Effector memory CD8-positive, alpha-beta T cell (primary cell): Measurements from ENCODE around the gene KIF11.

Source experiments
- ATAC-seq: fragments of 150-1000 bp; cut with Tn5 transposase; replicated peaks from 2 replicates; pipeline ENCODE4 v1.10.0; 2021; ENCODE audit warnings: mild to moderate bottlenecking, moderate library complexity
- DNase-seq, 3 experiments: peaks; one replicate each; pipeline ENCODE4 v3.0.0; 2021
- H3K27ac Mint-ChIP-seq, 2 donors: one replicate each; pipeline ENCODE4 v1.8.0; 2022; ENCODE audit warnings: mild to moderate bottlenecking in 2 of 2, mixed read lengths in 2 of 2, moderate library complexity in 2 of 2
- H3K27me3 Mint-ChIP-seq, 2 donors: one replicate each; pipeline ENCODE4 v1.8.0; 2022; ENCODE audit warnings: mixed read lengths in 2 of 2
- H3K36me3 Mint-ChIP-seq: one replicate; pipeline ENCODE4 v1.8.0; 2022; ENCODE audit warnings: mild to moderate bottlenecking, moderate library complexity, mixed read lengths; ENCODE audit not compliant: insufficient read depth
- H3K4me1 Mint-ChIP-seq, 2 donors: one replicate each; pipeline ENCODE4 v1.8.0; 2022; ENCODE audit warnings: low read depth in 2 of 2, mixed read lengths in 2 of 2
- H3K4me3 Mint-ChIP-seq, 2 donors: one replicate each; pipeline ENCODE4 v1.8.0; 2022; ENCODE audit warnings: mild to moderate bottlenecking in 2 of 2, mixed read lengths in 2 of 2, moderate library complexity in 2 of 2
- H3K9me3 Mint-ChIP-seq, 2 donors: one replicate each; pipeline ENCODE4 v1.8.0; 2022; ENCODE audit warnings: mixed read lengths in 2 of 2

The KIF11 gene

DNA sequence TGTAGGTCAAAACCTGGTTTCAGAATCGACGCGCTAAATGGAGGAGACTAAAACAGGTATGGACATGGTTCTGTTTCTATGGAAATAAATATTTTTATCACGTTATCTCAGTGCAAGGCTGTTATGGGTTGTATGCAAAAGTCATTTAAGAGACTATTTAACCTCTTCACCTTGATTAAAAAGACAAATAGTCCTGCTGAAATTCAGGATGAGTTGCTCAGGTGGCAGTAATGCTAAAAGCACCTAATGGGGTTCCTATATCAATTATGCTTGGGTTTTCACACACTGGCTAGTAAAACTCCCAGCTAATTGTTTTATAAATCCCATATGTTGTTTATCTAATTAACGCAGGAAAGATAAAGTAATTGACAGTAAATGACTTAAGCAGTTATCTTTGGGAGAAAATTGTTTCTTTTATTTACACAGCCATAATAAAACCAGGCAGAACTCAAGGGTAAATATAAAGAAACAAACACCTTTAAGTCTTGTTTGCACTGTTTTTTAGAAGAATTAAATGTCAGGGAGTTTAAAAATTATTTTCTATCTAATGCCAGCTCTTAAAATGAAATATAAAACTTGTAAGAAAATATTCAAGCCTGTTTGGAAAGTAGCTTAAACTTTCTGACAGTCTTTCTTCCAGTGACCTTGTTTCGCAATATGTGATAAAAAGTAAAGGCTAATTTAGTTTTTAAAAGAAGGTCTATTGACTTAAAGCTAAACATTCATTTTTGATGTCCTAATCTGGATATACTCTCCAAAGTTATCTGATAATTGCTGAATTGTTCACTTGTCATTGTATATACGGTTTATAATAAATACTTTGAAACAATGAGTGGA, 100.0 kb downstream of the KIF11 start:
- Mint-ChIP-seq H3K36me3 (peaks cover 10% of the 10 kb centered on the region), H3K4me3 (peak overlapping the region; percentile 61 to 72), H3K4me1 (peaks cover 17 to 21% of the 10 kb centered on the region in 2 donors), H3K9me3 (peaks cover 0 to 8% of the 10 kb centered on the region in 2 donors), H3K27me3 (peaks cover 39 to 52% of the 10 kb centered on the region in 2 donors), H3K27ac (no peak overlapping the region)
- ATAC-seq (no peak), DNase-seq (no peak)

DNA sequence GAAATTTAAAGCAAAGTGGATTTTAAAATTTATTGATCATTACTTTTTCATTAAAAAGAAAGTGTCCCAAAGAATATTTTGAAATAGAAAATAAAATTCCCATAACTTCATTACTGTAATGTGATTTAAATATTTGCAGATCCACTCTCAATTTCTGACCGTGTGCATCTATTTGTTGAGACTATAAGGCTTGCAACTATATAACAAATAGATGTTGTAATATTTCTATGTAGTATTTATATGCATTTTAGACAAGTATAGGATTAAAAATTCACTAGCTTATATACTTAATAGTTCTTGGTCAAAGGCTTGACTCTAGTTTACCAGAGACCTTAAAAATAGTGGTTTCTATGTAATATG, 100.6 kb downstream of the KIF11 start:
- Mint-ChIP-seq H3K36me3 (peaks cover 10% of the 10 kb centered on the region), H3K9me3 (peaks cover 0 to 8% of the 10 kb centered on the region in 2 donors), H3K4me1 (peaks cover 21 to 24% of the 10 kb centered on the region in 2 donors), H3K27ac (no peak overlapping the region), H3K4me3 (no peak overlapping the region), H3K27me3 (peaks cover 42 to 52% of the 10 kb centered on the region in 2 donors)
- ATAC-seq (no peak), DNase-seq (no peak)

DNA sequence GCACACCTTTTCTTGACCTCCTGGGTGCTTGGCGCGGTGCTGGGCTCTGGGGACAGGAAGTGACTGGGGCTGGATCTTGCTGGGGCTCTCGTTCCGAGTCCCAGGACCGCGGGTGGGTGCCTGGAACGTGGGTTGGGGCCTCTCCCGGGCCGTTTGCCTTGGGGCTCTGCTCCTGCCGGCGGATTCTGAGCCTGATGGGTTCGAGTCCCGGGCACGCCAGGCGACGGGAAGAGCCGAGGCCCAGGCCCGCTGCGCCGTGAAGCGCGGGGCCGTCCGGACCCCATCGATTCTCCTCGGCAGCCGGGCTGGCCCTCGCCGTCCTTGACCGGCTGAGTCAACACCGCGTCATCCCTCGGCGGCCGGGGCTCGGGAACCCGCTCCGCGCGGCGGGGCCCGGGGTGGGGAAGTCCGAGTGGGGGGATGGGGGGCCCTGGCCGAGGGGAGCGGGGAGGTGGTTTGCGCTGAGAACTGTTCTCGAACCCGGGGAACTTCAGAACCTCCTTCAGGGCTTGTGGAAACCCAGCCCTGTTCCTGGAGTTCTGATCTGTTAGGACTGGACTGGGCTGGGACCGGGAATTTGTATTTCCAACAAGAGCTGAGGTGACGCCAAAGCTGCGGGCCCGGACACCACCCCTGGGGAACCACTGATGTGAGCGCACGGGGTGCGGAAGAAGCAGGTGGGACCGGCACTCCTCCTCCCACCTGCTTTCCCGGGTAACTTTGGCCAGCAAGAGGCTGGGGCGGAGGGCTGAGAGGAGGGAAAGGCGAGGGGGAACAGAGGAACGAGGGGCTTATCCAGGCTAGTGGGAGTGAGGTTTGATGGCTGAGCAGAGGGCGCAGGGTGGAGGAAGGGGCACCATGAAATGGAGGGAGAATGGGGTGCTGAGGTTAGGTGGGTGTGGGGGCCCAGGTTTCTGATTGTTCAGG, 103.0 kb downstream of the KIF11 start:
- H3K4me3 Mint-ChIP-seq: no peak overlapping the region

DNA sequence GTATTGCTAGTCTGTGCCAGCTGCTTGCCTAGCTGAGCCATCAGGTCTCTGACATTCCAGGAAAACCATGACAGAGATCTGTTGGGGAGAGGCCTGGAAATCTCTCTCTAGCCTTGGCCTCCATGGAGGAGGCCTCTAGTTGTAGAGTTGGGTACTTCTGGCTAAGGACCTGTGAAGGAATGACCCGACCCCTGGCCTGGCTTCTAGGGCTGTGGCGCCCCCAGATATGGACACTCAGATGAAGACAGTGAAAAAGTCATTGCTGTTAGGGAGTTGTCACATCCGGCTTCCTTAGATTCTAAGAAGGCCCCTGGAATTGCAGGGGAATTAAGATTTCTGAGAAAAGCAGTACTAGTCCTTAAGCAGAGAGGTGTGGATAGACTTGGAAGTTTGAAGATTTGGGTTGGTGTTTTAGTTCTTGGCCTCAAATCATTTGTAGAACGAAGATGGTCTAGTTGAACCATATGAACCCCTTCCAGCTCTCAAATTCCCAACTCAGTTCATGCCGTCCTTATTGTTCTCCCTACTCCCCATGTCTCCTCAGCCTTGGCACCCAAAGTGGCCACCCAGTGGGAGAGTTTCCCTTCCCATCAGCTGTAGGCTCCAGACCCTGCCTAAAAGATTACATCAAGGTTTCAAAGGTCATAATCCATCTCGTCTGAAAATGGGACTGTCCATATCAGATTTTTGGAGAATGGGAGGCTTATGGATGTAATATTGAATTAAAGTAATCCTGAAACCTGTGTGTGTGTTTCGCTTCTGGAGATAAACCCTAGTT, 103.9 kb downstream of the KIF11 start:
- peaks cover 18 to 23% of the 10 kb centered on the region in 2 donors for H3K4me1 Mint-ChIP-seq
- H3K27me3 Mint-ChIP-seq: peaks cover 61 to 67% of the 10 kb centered on the region in 2 donors
- ATAC-seq: no peak
- peaks cover 4% of the 10 kb centered on the region for H3K36me3 Mint-ChIP-seq
- no peak for DNase-seq
- peaks cover 0 to 5% of the 10 kb centered on the region in 2 donors for H3K9me3 Mint-ChIP-seq
- no peak overlapping the region for H3K4me3 Mint-ChIP-seq
- no peak overlapping the region for H3K27ac Mint-ChIP-seq

More for the DNA sequence above, 103.0 kb downstream of the KIF11 start:
- Mint-ChIP-seq H3K9me3 (peaks cover 0 to 8% of the 10 kb centered on the region in 2 donors), H3K36me3 (peaks cover 5% of the 10 kb centered on the region), H3K27me3 (peaks cover 59 to 67% of the 10 kb centered on the region in 2 donors), H3K4me1 (peaks cover 26 to 29% of the 10 kb centered on the region in 2 donors), H3K27ac (no peak overlapping the region)
- DNase-seq (no peak), ATAC-seq (no peak)

DNA sequence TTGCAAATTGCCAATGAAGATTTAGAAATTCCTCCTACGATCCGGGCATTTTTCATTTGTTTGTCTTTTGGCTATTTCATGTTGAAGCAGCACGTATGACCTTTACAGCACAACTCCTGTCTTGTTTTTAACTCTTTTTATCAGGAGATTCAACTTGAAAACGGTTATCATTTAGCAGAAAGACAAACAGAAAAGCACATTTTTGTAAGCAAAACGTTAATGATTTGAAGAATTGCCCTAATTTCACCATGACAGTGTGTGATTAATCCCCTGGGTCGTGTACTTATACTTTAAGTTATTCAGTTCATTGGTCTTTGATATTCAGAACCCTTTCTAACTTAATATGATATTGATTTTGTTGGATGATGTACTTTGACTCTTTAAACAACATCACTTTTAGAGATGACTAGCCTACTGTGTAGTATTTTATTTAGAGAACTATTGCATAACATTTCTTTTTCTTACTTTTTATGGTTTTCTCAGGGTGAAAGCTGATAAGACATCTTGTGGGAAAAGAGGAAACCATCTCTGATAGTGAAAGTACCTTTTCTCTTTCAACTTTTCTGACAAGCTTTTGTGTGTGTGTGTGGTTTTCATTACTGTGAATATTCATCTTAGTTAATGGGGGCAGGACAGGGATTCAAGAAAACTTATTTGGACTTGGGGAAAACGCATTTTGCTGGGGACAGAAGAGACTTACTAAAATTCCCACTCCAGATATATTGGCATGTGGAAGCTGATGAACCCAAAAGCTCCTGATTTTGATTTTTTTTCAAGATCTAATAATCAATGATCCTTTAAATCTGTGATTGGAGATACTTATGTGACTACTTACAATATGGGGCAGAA, 105.0 kb downstream of the KIF11 start:
- H3K4me3 Mint-ChIP-seq: peak overlapping the region; percentile 3 to 26
- H3K4me1 Mint-ChIP-seq: peaks cover 14 to 18% of the 10 kb centered on the region in 2 donors
- no peaks in the 10 kb centered on the region for H3K9me3 Mint-ChIP-seq
- DNase-seq: no peak
- peaks cover 58 to 59% of the 10 kb centered on the region in 2 donors for H3K27me3 Mint-ChIP-seq
- peak; percentile 58 for ATAC-seq
- H3K36me3 Mint-ChIP-seq: no peaks in the 10 kb centered on the region
- H3K27ac Mint-ChIP-seq: no peak overlapping the region

DNA sequence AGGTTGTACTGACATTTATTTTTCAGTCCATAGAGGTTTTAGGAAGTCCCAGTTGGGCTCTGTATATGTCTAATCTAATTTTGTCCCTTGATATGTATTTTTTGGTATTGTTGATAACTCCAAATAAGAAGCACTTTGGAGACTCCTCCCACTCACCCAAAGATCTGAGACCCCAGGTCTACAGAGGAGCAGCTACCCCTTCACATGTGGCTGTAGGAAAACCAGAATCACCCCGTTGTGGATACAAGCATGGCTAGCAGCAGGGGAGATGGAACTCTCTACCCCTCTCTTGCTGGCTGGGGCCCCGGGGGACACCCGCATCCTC, 106.2 kb downstream of the KIF11 start:
- Mint-ChIP-seq H3K4me3 (peak overlapping the region; percentile 64 to 75), H3K27ac (no peak overlapping the region), H3K4me1 (peaks cover 14 to 18% of the 10 kb centered on the region in 2 donors), H3K36me3 (no peaks in the 10 kb centered on the region), H3K9me3 (no peaks in the 10 kb centered on the region), H3K27me3 (peaks cover 67 to 68% of the 10 kb centered on the region in 2 donors)
- ATAC-seq (no peak), DNase-seq (no peak)

DNA sequence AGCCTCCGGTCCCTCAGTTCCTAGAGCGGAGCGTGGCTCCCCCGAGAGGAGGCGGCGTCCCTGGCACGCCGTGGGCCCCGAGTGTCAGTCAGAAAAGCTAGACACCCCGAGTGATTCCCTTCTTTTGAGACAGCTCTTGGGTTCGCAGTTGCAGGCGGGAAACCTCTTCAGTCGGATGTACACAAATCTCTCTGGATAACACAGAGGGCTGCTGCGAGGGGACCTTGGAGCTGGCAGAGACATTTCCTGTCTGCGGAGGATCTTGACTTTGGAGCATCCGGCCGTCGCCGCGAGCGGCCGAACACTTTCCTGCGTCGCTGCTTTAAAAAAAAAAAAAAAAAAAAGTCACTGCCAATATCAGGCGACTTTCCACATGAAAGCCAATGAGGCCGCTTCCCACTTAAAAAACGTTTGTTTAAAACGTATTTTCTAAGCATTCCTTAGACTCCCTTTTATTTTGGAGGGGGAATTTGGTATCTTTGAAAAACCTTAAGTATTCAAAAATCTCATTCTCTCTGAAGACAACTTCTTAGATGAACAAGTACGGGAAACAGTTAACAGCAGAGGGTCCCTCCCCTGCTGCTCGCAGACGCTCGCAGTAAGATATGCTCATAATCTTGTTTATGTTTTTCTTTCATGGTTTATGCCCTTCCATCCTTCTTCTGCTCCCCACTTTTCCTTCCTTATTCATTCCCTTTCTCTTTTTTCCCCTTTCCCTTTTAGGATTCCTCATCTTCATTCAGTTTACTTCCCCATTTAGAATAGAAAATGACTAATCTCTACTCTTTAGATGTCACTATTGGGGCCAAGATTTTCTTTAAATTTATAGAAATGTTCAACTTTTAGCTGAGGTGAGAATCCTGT, 106.8 kb downstream of the KIF11 start:
- H3K27me3 Mint-ChIP-seq: peaks cover 70 to 73% of the 10 kb centered on the region in 2 donors
- no peaks in the 10 kb centered on the region for H3K36me3 Mint-ChIP-seq
- H3K27ac Mint-ChIP-seq: no peak overlapping the region
- peak in 1 of 3 experiments; percentile 27 for DNase-seq
- H3K4me3 Mint-ChIP-seq: peak overlapping the region; percentile 64 to 75
- H3K4me1 Mint-ChIP-seq: peaks cover 14 to 18% of the 10 kb centered on the region in 2 donors
- H3K9me3 Mint-ChIP-seq: no peaks in the 10 kb centered on the region
- peak; percentile 71 for ATAC-seq

DNA sequence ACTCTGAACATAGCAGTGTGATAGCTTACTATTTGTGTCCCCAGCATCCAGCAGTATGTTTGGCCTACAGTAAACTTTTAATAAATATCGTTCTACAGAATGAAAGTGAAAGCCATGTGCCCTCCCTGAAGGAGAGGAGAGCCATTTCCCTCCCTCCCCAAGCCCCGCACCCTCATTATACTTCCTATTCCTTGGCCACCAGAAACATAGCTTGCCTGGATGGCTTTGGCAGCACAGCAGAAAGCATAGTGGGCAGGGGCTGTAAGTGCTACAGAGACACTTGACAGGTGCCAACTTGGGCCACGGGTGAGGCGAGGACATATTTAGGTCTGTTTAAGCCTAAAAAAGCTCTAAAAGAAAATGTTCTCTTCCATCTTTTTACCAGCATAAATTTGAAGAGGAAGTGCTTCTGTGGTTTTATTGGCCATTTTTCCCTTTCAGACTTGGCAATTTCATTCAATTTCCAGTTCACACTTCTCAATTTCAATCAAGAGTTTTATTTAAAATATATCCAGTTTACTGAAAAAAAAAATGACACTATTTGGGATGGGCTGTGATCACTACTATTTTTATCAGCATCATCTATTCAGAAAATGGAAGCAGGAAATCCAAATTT, 109.5 kb downstream of the KIF11 start:
- Mint-ChIP-seq H3K36me3 (no peaks in the 10 kb centered on the region), H3K4me1 (peaks cover 14 to 18% of the 10 kb centered on the region in 2 donors), H3K4me3 (no peak overlapping the region), H3K9me3 (no peaks in the 10 kb centered on the region), H3K27me3 (peaks cover 73 to 74% of the 10 kb centered on the region in 2 donors), H3K27ac (no peak overlapping the region)
- no peak for ATAC-seq
- DNase-seq: no peak
